Putamen (tissue), 1 donor: ENCODE measurements around the gene CAMK2B.

Experiments used
- DNase-seq: peaks from one replicate; pipeline ENCODE4 v3.0.0-alpha.2; 2016; ENCODE audit warnings: low spot score

CAMK2B gene

DNA sequence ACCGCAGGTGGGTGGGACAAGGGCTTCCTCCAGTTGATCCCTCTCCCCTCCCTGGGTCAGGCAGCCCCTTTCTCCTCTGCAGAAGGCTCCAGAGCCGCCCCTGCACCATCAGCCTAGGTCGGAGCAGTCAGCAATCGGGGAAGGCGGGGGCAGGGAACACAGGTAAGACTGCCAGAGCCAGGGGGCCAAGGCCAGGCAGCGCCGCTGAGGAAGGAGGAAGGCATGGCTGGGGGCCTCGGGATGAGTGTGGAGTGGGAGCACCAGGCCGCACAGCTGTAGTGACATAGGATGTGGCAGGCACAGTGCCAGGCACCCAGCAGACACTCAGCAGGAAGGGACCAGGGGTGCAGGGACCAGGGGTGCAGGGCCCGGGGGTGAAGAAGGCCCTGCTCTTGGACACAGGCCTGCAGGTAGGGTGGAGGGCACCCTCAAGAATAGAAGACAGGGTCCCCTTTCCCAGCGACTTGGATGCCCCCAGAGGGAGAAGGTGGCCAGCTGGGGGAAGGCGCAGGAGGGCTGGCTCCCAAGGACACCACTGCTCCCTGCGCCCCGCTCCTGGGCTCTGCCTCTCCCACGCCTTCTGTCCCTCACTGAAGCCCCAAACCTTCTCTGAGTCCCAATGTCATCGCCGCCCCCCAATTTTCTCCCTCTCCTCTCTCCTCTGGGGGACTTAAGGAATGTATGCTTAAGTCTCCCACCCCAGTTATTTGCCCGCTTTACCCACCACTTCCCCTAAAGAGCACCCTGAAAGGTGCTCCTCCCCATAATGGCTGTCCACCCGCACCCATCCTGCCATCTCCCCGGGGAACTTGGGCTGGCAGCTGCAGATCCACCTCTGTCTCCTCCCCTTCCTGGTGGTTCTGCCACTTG, 38.5 kb downstream of the CAMK2B start:
- no peak for DNase-seq

DNA sequence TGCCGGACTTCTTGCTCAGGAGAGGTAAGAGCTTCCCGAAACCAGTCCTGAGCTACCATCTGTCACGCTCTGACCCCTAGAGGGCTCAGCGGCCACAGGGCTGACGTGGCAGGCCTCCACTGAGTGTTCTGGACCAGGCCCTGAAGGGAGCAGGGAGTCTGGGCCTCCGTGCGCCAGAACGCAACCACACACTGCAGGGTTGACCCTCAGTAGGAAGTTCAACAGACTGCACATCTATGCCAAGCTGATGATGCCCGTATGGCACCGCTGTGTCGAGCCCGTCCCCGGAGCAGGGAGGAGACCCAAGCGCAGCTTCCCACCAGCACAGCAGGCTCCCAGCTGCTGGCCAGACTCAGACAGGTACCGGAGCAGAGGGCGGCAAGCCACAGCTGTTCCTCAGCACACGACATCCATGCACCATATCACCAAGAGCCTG, 39.2 kb downstream of the CAMK2B start:
- no peak for DNase-seq

DNA sequence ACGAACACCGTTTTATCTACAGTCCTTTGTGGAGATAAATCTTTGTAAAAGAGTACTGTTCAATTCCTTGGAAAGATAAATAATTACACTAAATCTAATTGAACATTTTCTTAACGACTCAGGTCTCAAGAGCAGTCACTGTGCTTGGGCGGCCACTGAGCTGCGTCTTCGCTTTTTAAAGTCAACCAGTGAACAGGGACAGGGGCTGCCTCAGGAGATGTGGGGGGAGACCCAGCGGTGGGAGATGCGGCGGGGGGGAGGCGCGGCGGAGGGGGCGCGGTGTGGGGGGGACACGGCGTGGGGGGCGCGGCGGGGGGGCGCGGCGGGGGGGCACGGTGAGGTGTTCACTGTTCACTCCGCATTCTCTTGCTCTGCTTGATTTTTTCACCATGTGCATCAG, 39.8 kb downstream of the CAMK2B start:
- DNase-seq: no peak

DNA sequence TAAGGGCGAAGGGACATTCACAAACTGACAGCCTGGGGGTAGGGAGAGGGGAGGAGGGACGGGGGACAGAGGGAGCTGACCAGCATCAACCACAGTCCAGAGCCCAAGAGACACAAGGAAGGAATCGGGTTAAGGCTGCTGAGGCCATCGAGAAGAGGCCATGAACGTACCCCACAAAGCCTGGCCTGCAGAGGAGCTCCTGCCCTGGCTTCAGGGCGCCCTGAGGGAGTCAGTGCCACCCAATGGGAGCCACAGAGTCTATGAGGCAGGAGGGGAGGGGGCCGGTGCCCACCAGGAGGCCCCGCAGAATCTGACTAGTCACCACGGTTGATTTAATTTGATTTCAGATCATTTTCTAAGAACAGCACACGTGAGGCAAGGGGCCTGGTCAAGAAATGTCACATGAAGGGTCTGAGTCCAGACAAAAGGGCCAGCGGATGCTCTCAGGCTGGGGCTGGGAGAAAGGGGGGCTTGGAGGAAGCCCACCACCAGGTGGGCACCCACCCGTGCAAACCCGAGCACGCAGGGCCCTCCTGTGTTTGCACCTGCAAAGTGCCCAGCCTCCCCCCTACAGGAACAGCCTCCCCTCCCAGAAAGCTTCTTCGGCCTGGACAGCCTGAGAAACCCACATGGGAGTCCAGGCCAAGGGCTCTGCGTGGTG, 40.4 kb downstream of the CAMK2B start:
- DNase-seq: no peak

DNA sequence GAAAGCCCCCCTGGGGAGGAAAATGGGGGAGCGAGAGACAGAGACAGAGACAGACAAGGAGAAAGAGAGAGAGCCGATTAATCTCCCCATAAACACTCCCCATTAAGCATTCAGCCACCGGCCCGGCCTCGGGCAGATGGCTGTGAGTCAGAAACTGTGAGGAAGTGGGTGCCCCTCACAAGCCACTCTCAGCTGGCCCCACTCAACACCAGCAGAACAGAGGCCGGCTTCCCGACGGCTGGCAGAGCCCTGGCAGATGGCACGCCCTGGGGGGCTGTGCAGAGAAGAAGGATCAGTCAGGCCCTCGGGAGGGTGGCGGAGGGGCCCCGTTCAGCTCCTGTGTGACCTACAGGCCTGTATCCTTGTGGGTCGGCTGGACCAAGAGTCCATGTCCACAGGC, 41.2 kb downstream of the CAMK2B start:
- no peak for DNase-seq

DNA sequence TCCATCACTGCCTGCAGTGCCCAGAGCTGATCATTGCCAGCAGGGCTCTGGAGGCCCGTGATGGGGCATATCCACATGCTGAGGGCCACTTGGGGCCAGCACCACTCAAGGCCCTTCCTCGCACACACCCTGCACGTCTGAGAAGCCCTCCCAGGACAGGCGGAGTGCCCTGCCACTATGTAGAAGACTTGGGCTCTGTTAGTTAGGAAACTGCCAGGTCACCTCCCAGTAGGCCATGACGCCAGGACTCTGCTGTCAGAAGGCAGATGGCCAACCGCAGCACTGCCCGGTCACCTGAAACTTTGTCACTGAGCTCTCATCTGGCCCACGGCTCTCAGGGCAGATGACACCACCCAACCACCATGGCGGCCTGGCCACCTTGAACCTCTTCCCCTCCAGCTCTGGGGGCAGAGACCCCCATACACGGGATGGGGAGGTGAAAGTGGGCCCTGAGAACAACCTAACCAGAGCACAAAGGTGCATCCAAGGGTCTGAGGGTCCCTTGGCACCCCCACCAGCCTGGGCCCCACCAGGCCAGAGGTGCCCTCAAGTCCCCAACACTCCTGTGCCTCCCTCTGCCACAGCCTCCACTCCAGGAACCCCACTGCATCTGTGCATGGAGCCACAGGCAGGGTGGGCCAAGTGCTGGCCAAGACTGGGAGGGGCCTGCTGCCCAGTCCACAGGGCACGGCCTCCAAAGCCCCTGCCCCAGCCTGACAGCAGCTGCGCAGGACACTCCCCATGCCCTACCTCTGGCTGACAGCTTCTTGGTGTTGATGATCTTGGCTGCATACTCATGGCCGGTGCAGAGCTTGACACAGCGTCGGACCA, 41.8 kb downstream of the CAMK2B start:
- no peak for DNase-seq

DNA sequence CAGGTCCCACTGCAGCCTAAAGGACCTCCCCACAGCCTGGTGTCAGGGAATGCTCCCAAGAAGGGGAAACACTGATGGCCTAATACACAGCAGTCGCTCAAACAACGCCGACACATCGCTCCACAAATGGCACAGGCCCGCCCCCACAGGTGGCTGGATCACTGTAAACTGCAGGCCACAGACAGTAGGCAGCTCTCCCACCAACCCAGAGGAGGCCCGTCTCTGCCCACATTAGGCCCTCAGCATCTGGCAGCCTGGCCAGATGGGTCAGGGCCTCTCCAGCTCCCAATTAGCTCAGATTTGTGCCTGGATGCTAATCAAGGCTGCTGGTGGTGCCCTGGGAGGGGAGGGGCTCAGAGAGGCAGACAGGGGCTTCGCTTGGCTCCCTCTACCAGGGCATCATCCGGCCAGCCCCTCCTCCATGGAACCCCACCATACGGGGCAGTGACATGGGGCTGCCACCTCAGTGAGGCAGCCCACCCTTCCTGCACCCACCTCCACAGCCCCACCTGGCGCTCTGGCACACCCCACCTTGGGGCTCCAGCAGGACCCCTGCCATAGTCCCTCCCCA, 42.7 kb downstream of the CAMK2B start:
- DNase-seq: no peak

DNA sequence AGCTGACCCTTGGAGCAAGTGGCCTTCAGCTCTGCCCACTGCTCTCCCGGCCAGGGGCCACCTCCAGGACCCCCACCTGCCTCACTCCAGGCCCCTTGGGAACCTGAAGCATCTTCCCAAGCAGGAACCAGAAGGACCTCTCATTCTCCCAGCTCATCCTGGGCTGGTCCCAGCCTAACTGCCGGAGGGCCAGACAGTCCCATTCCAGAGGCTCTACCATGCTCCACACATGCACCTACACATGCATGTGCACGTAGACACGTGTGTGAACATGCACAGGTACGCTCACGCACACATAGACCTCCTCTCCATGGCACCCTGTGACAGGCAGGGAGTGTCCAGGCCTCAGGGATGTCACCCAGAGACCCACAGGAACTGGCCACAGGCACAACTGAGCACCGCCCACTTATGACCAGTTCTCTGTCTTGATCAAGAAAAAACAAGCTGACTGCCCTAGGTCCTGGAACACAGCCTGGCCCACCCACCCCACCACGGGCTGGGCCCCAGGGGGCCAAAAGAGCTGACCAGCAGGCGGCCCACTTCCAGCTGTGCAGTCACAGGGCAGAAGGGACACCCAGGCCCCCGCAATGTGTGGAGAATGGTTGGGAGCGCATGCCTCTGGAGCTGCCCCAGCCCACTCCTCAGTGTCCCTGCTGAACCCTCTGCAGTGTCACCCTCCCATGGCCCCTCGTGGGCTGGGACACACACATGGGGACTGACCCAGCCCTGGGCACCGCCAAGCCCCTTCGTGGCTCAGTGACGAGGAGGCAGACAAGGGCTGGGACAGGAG, 43.4 kb downstream of the CAMK2B start:
- no peak for DNase-seq

DNA sequence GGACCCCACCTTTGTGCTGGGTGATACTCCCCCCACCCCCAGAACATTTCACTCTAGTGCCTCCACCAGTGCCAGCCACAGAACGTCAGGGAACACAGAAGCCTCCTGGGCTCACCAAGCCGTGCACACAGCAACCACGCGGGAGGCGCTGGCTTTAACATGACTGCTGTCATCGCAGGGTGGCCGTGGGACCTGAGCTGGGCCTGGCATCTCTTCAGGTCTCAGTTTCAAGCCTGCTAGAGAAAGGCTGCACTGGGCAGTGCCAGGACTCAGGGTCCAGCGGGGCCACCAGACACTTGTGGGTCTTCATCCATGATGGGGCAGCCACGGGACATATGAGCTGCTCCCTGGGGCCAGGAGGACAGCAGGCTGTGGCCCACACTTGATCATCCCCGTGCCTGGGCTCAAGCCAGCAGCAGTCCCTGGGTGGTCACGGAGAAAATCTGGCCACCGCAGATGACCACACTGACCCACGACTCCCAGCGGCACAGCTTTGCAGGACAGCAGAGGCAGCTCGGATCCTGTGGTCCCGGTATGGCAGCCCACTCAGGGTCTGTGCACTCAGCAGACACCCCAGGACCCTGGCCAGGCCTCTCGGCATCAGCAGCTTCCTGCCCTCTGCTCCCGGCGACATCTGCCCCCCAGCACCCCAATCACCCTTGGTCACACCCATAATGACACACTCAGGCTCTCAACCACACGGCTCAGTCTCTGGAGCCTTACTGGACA, 44.2 kb downstream of the CAMK2B start:
- no peak for DNase-seq

DNA sequence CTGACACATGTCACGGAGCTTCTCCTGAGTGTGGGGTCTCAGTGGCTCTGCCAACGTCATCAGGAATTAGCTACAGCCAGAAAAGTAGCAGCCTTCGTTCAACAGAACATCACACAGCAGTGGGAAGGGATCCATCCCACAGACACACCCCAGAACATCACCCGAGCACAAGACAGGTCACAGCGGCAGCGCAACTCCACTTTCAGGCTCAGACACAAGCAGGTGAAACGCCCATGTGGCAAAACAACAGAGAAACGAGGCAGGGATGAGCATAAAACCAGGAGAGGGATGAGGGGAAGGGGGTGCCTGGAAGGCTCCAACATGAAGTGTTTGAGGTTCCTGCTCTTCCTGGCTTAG, 44.8 kb downstream of the CAMK2B start:
- DNase-seq: no peak

DNA sequence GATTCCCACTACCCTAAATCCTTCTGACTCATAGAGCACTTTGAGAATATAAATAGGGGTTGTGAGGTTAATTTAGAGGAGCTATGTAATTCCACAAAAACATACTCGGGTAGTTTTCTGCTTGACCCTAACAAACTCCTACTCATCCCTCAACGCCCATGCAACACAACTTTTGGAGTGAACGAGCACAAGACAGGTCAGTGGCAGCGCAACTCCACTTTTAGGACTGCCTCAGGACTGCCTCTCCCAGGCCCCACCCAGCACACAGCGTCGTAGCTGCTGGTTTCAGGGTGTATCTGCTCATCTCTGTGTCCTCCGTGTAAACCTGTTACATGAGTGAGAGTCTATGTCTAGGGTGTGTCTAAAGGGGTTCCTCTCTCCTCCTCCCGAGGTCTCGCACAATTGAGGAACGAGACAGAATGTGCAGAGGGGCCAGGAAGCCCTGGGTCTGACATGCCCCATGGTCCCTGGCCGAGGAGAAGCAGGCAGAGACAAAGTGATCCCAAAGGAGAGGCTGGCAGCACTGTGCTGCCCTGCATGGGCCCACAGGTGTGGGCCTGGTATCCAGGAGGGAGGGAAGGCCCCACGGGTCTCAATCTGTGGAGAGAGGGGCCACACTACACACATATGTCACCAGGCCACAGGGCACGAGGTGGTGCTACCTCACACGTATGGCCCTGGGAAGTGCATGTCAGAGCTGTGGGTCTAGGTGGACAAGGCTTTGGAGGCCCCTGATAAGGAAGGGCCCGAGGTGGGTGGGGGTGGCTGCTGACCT, 45.5 kb downstream of the CAMK2B start:
- no peak for DNase-seq

DNA sequence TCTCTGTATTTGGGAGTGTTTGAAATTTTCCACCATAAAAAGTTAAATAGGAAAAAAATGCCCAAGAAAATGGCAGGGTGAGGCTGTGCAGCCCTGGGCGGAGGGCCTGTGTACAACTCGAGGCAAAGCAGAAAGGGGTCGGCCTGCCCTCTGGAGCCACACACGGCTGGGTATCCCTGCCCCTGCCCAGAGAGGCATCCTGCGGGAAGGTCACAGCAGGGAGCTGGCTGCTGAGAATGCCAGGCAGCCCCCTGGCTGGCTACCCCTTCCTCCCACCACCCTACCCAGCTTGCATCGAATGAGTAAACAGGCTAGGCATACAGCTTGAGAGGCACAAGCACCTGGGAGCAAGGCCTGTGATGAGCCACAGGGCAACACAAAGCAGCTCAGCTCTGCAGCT, 46.1 kb downstream of the CAMK2B start:
- no peak for DNase-seq

DNA sequence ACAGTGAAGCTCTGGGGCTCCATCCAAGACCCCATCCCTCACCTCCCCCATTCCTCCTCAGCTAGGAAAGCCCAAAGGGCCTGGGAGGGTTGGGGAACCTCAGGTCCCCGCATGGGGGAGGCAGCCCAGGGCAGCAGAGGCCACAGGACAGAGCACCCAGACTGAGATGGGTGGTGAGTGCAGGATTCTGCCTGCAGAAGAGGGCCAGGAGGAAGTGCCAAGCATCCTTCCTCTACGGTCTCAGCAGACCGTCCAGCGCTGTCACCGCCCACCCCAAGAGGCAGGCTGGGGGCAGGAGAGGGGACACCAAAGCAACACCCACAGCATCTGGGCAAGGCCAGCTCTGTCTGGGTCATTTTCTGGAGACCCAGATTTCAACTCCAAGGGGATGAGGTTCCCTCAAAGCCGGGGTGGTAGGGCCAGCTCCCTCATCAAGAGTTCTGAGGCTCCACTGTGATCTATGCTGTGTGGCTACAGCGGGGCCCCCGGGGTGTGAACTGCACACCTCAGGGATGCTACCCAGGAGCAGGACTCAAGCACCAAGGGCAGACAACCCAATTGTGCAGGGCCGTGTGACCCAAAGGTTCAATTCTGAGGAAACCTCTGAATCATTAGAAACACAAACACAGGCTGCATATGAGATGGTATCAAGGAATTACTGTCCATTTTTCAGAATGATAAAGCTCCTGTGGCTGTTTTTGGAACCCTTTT, 46.8 kb downstream of the CAMK2B start:
- DNase-seq: no peak

DNA sequence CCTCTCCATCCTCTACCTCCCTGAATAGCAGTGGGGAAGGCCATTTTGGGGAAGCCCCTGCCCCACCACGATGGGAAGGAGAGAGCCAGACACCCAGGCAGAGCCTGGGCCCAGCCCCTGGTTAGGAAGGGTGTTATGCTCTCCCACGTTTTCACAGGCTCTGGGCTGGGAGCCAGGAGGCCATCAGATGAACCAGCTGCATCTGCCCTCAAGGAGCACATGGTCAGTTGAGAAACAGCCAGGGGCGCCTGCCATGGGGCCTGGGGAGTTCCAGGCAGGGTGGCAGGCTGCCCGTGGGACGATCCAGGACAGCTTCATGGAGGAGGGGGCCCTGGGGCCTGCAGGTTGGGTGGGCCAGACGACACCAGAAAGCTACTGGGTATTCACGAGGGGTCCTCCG, 47.5 kb downstream of the CAMK2B start:
- no peak for DNase-seq

DNA sequence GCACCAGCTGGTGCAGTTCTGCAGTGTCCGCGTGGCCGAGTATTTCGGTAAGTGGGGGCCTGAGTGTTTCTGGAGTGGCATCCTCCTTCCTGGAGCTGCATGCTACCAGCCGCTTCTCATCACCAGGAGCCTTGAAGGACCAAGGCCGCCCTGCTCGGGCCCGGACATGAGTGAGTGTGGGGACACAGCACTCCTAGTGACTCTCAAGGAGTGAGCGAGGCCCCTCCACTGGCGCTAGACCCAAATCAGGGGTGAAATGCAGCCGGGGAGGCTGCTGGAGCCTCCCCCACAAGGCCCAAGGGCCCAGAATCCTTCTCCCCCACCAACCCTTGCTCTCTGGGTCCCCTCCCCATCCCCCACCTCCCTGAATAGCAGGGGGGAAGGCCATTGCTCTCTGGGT, 48.0 kb downstream of the CAMK2B start:
- DNase-seq: no peak

DNA sequence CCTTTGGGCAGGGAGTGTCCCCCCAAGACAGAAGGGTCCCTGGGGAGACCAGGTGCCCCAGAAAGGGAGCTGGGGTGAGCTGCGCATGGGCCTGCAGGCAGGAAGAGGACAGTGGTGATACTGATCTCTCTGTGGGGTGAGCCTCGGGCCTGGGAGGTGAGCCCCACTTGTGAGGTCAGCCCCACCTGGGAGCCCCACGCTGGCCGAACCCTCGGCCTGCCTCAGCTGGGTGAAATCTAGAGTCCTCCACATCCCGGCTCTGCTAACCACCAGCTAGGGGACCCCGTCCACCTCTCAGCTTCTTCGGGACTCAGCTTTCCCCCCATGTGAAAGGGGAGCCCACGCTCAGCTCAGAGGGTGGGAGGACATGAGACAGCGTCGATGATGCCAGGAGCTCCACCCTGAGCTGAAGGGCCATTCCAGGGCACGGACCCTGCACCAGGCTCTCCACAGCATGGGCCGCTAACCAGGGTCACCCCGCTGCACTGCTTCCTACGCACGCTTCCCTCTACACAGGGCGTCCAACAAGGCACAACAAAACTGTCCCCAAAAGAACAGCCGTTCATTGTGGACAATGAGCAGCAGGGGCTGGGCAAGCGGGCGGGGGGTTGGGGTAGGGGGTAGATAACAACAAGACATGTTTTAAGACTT, 48.7 kb downstream of the CAMK2B start:
- DNase-seq: no peak

DNA sequence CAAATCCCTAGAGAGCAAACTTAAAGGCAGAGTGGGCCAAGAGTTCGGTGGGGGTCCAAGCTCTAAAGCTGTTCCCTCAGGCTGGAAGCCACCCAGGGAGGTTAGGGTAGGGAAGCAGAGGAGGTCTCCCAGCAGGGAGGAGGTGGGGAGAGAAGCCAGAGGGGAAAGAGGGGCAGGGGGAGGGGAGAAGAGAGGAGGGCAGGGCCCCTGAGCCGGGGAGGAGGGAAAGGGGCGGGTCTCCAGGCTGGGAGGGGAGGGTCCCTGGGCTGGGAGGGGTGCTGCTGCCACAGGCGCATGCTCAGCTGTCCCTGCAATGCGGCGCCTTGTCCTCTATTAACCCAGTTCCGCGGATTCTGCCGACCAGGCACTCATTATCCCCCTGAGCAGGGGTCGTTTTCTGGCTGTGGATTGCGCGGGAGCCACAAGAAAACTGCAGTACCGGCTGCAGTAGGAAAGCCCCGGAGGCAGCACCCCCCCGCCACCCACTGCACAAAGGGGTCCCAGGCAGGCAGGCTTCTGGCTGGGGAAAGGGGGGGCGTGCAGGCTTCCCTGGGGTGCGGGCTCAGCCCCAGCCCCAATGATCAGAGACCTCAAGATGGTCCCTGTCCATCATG, 49.3 kb downstream of the CAMK2B start:
- no peak for DNase-seq

DNA sequence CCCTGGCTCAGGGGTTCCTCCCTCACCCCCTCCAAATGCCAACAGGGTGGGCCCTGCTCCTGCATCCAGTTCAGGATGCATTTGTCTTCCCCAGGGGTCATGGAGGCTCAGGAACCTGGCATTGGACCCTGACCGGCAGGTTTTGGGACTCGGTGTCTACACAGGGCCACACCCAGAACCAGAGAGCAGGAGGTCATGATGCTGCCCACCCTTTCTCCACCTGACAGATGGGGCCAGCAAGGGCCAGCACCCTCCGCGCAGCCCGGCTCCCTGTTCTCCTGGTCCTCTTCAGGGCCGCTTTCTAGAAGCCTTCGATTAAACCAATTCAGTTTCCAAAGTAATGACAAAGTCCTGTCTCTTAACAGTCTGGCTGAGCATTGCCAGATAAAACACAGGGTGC, 50.2 kb downstream of the CAMK2B start:
- DNase-seq: no peak

DNA sequence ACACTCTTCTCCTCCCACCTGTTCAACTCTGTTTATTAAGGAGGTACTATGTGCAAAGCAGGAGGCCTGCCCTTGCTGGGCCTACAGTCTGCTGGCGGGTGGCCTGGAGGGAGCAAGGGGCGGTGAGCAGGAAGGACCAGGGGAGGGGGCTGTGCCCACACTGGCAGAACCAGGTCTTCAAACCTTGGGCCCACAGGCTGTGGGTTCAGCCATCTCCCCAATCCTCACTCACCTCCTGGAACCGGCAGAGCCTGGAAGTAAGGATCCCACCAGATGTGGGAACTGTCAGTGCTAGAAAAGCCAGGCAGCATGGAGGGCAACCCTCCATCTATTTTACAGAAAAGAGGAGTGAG, 50.8 kb downstream of the CAMK2B start:
- no peak for DNase-seq
